ENCODE measurements around the gene KRTAP3-1. TPM values are rescaled to one million over a fixed set of nuclear protein-coding genes. Genes with fewer than 3 reads are reported as not detected.

Gene KRTAP3-1
- total RNA-seq, 1 experiment from 2014 or later: not detected

- H3K27ac ChIP-seq (ENCODE audit: low read depth, low read length, poor library complexity, severe bottlenecking): no peak overlapping the region
- ChIA-PET POLR2A (ENCODE audit: low non-redundant PET) (no interaction called here), CTCF (no interaction called here)
- H3K27me3 ChIP-seq (replicated peaks; ENCODE audit: insufficient read depth, low read depth, low read length, poor library complexity): no peaks in the 10 kb centered on the region
- H3K4me1 ChIP-seq (ENCODE audit: insufficient read depth, low read length, poor library complexity, severe bottlenecking): no peaks in the 10 kb centered on the region
- H3K9me3 ChIP-seq (ENCODE audit: low read depth, low read length, poor library complexity, severe bottlenecking): no peaks in the 10 kb centered on the region
- DNase-seq (ENCODE audit: low spot score): no peak
- no peaks in the 10 kb centered on the region for H3K36me3 ChIP-seq (ENCODE audit: insufficient read depth, low read length, poor library complexity, severe bottlenecking)
- no peak overlapping the region for H3K4me3 ChIP-seq (ENCODE audit: low read depth, low read length, poor library complexity, severe bottlenecking)
- no peak for TF ChIP-seq CTCF (conservative IDR thresholded peaks at IDR 0.05; ENCODE audit: low read depth, low read length)
- TF ChIP-seq EZH2 (IDR thresholded peaks at IDR 0.05; ENCODE audit: borderline replicate concordance, low read depth, low read length, poor library complexity, severe bottlenecking): no peak
- intact Hi-C loops (cut with micrococcal nuclease; ENCODE audit: unreplicated experiment): no loop called here
- BruUV-seq (replicated peaks): no TSS peak
These were observed 1.5 kb upstream of the KRTAP3-1 start for GRCh38 chr17:41010441-41010840.

DNA sequence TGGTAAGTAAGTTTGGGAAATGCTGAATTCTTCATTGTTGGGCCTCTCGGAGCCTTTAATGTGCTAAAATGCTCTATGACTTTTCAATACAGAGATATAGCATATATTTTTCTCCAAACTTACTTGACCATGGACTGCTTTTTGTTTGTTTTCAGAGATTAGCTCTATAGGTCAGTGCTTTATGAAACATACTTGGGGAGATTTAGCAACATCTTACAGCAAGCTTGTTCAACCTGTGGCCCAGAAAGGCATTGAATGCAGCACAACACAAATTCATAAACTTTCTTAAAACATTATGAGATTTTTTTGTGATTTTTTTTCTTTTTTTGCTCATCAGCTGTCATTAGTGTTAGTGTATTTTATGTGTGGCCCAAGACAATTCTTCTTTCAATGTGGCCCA, 1.0 kb upstream of the KRTAP3-1 start:
- ChIA-PET CTCF (no interaction called here), POLR2A (ENCODE audit: low non-redundant PET) (no interaction called here)
- no peak for DNase-seq (ENCODE audit: low spot score)
- Histone ChIP-seq H3K27me3 (replicated peaks; ENCODE audit: insufficient read depth, low read depth, low read length, poor library complexity) (no peaks in the 10 kb centered on the region), H3K36me3 (ENCODE audit: insufficient read depth, low read length, poor library complexity, severe bottlenecking) (no peaks in the 10 kb centered on the region), H3K27ac (ENCODE audit: low read depth, low read length, poor library complexity, severe bottlenecking) (no peak overlapping the region), H3K9me3 (ENCODE audit: low read depth, low read length, poor library complexity, severe bottlenecking) (no peaks in the 10 kb centered on the region), H3K4me3 (ENCODE audit: low read depth, low read length, poor library complexity, severe bottlenecking) (no peak overlapping the region), H3K4me1 (ENCODE audit: insufficient read depth, low read length, poor library complexity, severe bottlenecking) (no peaks in the 10 kb centered on the region)
- TF ChIP-seq CTCF (conservative IDR thresholded peaks at IDR 0.05; ENCODE audit: low read depth, low read length): no peak
- intact Hi-C loops (cut with micrococcal nuclease; ENCODE audit: unreplicated experiment): no loop called here
- BruUV-seq (replicated peaks): no TSS peak

GRCh38 chr17:41009301-41009760, 403 bp upstream of the KRTAP3-1 start:
- CTCF ChIA-PET: no interaction called here
- H3K27ac ChIP-seq (ENCODE audit: low read depth, low read length, poor library complexity, severe bottlenecking): no peak overlapping the region

More at GRCh38 chr17:41009301-41009760, 403 bp upstream of the KRTAP3-1 start:
- DNase-seq (ENCODE audit: low spot score): no peak
- no peaks in the 10 kb centered on the region for H3K27me3 ChIP-seq (replicated peaks; ENCODE audit: insufficient read depth, low read depth, low read length, poor library complexity)
- no TSS peak for BruUV-seq (replicated peaks)
- H3K9me3 ChIP-seq (ENCODE audit: low read depth, low read length, poor library complexity, severe bottlenecking): no peaks in the 10 kb centered on the region
- H3K36me3 ChIP-seq (ENCODE audit: insufficient read depth, low read length, poor library complexity, severe bottlenecking): no peaks in the 10 kb centered on the region
- intact Hi-C loops (cut with micrococcal nuclease; ENCODE audit: unreplicated experiment): no loop called here
- POLR2A ChIA-PET (ENCODE audit: low non-redundant PET): no interaction called here
- TF ChIP-seq EZH2 (IDR thresholded peaks at IDR 0.05; ENCODE audit: borderline replicate concordance, low read depth, low read length, poor library complexity, severe bottlenecking): no peak
- no peak for TF ChIP-seq CTCF (conservative IDR thresholded peaks at IDR 0.05; ENCODE audit: low read depth, low read length)
- no peak overlapping the region for H3K4me3 ChIP-seq (ENCODE audit: low read depth, low read length, poor library complexity, severe bottlenecking)
- H3K4me1 ChIP-seq (ENCODE audit: insufficient read depth, low read length, poor library complexity, severe bottlenecking): no peaks in the 10 kb centered on the region

Measured in A673 (cell line).